ENCODE data around the gene DARS1.

DNA sequence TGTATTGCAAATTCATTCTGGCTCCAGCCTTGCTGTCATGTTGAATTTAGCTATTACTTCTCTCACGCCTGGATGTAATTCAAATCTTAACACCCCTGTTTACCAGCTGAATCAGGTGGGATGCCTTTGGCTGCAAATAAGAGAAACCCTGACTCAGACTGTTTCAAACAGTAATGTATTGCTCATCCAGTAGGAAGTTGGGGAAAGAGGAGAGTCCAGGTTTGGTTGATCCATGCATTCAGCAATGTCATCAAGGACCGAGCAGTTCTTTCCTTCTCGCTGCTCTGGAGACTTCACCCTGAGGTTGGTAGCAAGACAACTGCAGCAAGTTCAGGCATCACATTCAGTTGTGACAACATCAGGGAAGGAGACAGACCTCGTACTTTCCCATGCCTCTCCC lies 6.4 kb upstream of the DARS1 start:
- TF ChIP-seq, protein P1, sequence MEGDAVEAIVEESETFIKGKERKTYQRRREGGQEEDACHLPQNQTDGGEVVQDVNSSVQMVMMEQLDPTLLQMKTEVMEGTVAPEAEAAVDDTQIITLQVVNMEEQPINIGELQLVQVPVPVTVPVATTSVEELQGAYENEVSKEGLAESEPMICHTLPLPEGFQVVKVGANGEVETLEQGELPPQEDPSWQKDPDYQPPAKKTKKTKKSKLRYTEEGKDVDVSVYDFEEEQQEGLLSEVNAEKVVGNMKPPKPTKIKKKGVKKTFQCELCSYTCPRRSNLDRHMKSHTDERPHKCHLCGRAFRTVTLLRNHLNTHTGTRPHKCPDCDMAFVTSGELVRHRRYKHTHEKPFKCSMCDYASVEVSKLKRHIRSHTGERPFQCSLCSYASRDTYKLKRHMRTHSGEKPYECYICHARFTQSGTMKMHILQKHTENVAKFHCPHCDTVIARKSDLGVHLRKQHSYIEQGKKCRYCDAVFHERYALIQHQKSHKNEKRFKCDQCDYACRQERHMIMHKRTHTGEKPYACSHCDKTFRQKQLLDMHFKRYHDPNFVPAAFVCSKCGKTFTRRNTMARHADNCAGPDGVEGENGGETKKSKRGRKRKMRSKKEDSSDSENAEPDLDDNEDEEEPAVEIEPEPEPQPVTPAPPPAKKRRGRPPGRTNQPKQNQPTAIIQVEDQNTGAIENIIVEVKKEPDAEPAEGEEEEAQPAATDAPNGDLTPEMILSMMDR (IDR thresholded peaks at IDR 0.05; ENCODE audit: insufficient read depth, low read length, poor library complexity, severe bottlenecking), result no peak
- TF ChIP-seq EZH2phosphoT487 (conservative IDR thresholded peaks at IDR 0.05; ENCODE audit: low read length), result no peak

Data from SU-DHL-6 (cell line).